Kidney (tissue), 14 donors: ENCODE results near the gene TPRG1. TPM values are rescaled to one million over a fixed set of nuclear protein-coding genes. Genes with fewer than 3 reads are reported as not detected.

Experiments used
- DNase-seq, 5 donors: peaks; one replicate each; pipeline ENCODE4 v3.0.0-alpha.2; 2013 to 2020
- FAIRE-seq: peaks from 2 replicates; lab custom pipeline; 2012; peaks lifted over from hg19 to GRCh38; lab: Jason Lieb, UNC
- H3K27ac ChIP-seq, 2 donors: one replicate each; pipeline ENCODE4 v1.7.0; 2013; ENCODE audit warnings: low read depth in 2 of 2, low read length in 2 of 2, inconsistent platforms in 1 of 2
- H3K27me3 ChIP-seq: one replicate; pipeline ENCODE4 v1.7.1; 2013; ENCODE audit warnings: low read length, inconsistent platforms; ENCODE audit not compliant: control insufficient read depth, insufficient read depth
- H3K36me3 ChIP-seq, 3 donors: one replicate each; pipeline versions ENCODE4 v1.7.0 to v1.7.1; 2013; ENCODE audit warnings: low read length in 3 of 3, control low read depth in 1 of 3, inconsistent platforms in 1 of 3; ENCODE audit not compliant: insufficient read depth in 3 of 3, control insufficient read depth in 2 of 3
- H3K4me1 ChIP-seq, 3 donors: one replicate each; pipeline versions ENCODE4 v1.7.0 to v1.7.1; 2013; ENCODE audit warnings: low read length in 3 of 3, inconsistent platforms in 1 of 3, low read depth in 1 of 3; ENCODE audit not compliant: control insufficient read depth in 2 of 3, insufficient read depth in 2 of 3
- H3K4me3 ChIP-seq, 3 donors: one replicate each; pipeline versions ENCODE4 v1.7.0 to v1.8.1; 2013; ENCODE audit warnings: low read length in 3 of 3, control low read depth in 1 of 3, inconsistent platforms in 1 of 3
- H3K9ac ChIP-seq, 3 donors: one replicate each; pipeline versions ENCODE4 v1.7.0 to v1.7.1; 2013; ENCODE audit warnings: low read length in 3 of 3, control low read depth in 1 of 3, inconsistent platforms in 1 of 3
- H3K9me3 ChIP-seq, 3 donors: one replicate each; pipeline versions ENCODE4 v1.7.0 to v1.7.1; 2013; ENCODE audit warnings: low read length in 3 of 3, control low read depth in 1 of 3, inconsistent platforms in 1 of 3; ENCODE audit not compliant: control insufficient read depth in 2 of 3, insufficient read depth in 1 of 3
- intact Hi-C: fragments of 100-400 bp; cut with DNase I; formaldehyde crosslinking; loops from one replicate; pipeline ENCODE4 v1.11.1; 2022
- polyA plus RNA-seq: library from polyadenylated mRNA; stranded (reverse); fragments of 350-450 nt; fragmentation: Illumina TruSeq; extraction: RNeasy Lipid Tissue Mini Kit (QIAGEN cat#74804); gene quantifications from one replicate; pipeline ENCODE4 v1.2.3, GENCODE V29; 2014; ENCODE audit warnings: low read depth, low replicate concordance; ENCODE audit not compliant: insufficient read depth
- total RNA-seq: library from RNA; stranded (reverse); fragmentation: NEBNext Ultra II Directional; extraction: Animal tissue kit (Norgen Biotek cat#: 25700); gene quantifications from one replicate; pipeline ENCODE4 v1.2.1, GENCODE V29; 2021
- TF ChIP-seq, protein P1 (sequence below): IDR thresholded peaks from 3 replicates; pipeline ENCODE4 v1.5.1; 2012; ENCODE audit warnings: mild to moderate bottlenecking, moderate library complexity, borderline replicate concordance; ENCODE audit not compliant: insufficient read depth; ENCODE audit errors: extremely low read depth
- donor health status: control.
- donor health status: control.
- donor health status: control.
- donor health status: control.
- donor health status: control.
- donor health status: DM: yes; HTN: yes; CAD: no.
- donor health status: Normal renal cell carcinoma (clear cell type).

The TPRG1 gene
- total and polyA plus RNA-seq, 2 donors from 2014 or later = 0.37 to 2.7 TPM

DNA sequence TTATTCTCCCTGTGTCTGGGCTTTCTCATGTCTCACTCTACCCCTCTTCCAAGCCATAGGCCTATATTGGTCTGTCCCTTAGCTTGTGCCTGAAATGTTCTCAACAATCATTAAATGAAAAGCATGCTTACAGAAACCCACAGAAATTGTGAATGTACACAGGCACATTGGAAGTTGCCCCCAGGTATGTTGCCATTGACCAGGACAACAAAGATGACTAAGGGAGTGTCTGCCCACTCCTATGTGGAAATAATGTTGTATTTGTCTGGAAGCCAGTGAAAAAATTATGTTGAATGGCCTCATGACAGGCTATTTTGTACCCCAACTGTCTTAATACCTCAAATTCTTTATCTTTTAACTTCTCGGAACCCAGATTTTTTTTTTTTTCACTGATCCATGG lies 102.0 kb downstream of the TPRG1 start:
- no peaks in the 10 kb centered on the region for H3K9me3 ChIP-seq
- no peaks in the 10 kb centered on the region for H3K36me3 ChIP-seq
- H3K4me1 ChIP-seq = no peaks in the 10 kb centered on the region
- H3K9ac ChIP-seq = no peak overlapping the region
- FAIRE-seq = no peak
- no peak overlapping the region for H3K27ac ChIP-seq
- intact Hi-C loops = no loop called here
- TF ChIP-seq, protein P1, sequence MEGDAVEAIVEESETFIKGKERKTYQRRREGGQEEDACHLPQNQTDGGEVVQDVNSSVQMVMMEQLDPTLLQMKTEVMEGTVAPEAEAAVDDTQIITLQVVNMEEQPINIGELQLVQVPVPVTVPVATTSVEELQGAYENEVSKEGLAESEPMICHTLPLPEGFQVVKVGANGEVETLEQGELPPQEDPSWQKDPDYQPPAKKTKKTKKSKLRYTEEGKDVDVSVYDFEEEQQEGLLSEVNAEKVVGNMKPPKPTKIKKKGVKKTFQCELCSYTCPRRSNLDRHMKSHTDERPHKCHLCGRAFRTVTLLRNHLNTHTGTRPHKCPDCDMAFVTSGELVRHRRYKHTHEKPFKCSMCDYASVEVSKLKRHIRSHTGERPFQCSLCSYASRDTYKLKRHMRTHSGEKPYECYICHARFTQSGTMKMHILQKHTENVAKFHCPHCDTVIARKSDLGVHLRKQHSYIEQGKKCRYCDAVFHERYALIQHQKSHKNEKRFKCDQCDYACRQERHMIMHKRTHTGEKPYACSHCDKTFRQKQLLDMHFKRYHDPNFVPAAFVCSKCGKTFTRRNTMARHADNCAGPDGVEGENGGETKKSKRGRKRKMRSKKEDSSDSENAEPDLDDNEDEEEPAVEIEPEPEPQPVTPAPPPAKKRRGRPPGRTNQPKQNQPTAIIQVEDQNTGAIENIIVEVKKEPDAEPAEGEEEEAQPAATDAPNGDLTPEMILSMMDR = no peak
- DNase-seq = no peak
- H3K27me3 ChIP-seq = no peaks in the 10 kb centered on the region
- no peak overlapping the region for H3K4me3 ChIP-seq

DNA sequence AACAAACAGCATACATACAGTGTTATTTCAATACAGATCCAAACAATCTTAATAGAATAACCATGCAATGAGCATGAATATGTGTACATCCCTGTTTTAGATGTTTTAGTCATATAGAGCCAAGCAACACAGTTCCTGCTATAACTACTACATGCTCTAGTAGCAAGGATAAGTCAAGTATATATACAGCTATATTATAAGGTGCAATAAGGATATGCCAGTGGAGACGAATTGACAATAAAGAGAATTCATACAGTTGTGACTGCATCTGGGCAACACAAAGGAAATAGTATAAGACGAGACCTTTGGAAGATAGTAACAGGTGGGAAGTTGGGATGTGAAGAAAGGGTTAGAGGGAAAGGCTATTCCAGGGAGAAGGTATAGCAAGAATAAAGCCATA lies 103.4 kb downstream of the TPRG1 start:
- FAIRE-seq = no peak
- intact Hi-C loops = no loop called here
- Histone ChIP-seq H3K27ac (no peak overlapping the region), H3K4me3 (no peak overlapping the region), H3K9ac (no peak overlapping the region), H3K9me3 (no peaks in the 10 kb centered on the region), H3K4me1 (no peaks in the 10 kb centered on the region), H3K27me3 (no peaks in the 10 kb centered on the region), H3K36me3 (no peaks in the 10 kb centered on the region)
- no peak for DNase-seq
- TF ChIP-seq, protein P1 = no peak

DNA sequence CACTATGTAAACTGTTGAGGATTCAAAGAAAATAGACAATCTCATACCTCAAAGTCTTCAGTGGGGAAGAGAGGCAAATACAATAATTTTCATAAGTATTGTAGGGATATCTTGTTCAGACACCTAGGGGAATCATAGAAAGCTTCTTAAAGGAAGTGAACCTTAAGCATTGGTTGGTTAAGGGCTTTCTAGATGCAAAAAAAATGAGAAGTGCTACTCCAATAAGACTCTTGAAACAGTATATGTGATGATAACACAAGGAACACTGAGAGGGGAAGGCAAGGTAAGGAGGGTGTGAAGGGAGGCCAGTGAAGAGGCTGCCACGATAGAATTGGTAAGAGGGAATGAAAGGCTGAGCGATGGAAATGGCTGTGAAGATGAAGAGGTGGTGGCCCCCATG lies 104.1 kb downstream of the TPRG1 start:
- FAIRE-seq (no peak), DNase-seq (no peak)
- Histone ChIP-seq H3K4me3 (no peak overlapping the region), H3K27me3 (no peaks in the 10 kb centered on the region), H3K9ac (no peak overlapping the region), H3K36me3 (no peaks in the 10 kb centered on the region), H3K27ac (no peak overlapping the region), H3K4me1 (no peaks in the 10 kb centered on the region), H3K9me3 (no peaks in the 10 kb centered on the region)
- TF ChIP-seq, protein P1 = no peak
- intact Hi-C loops = no loop called here
